H1 (cell line): ENCODE results near the gene CHRNG. TPM values are rescaled to one million over a fixed set of nuclear protein-coding genes. Genes with fewer than 3 reads are reported as not detected.
A peak's percentile ranks its signal among the peaks of the same experiment; 100 is the strongest.

Experiments
- CTCF ChIA-PET: fragments of 300-600 bp; sonication (Branson Sonifier 250); formaldehyde crosslinking; loops from one replicate; lab custom pipeline; 2021; ENCODE audit not compliant: partially characterized antibody; lab: Charles Lee
- POLR2A ChIA-PET: fragments of 300-600 bp; sonication (Branson Sonifier 250); formaldehyde crosslinking; loops from one replicate; lab custom pipeline; 2021; ENCODE audit warnings: inconsistent platforms; ENCODE audit not compliant: partially characterized antibody; lab: Charles Lee
- DNase-seq, 2 experiments: peaks; one replicate each; pipeline versions ENCODE4 v3.0.0 to v3.0.0-alpha.2; 2010 to 2022; ENCODE audit warnings: low spot score in 2 of 2, low read depth in 1 of 2, mixed read lengths in 1 of 2
- FAIRE-seq: peaks from 2 replicates; lab custom pipeline; 2011; peaks lifted over from hg19 to GRCh38; lab: Jason Lieb, UNC
- H2AFZ ChIP-seq: 2 replicates; pipeline ENCODE4 v1.8.1; 2012; ENCODE audit warnings: low read length, inconsistent platforms
- H2AK5ac ChIP-seq: 2 replicates; pipeline ENCODE4 v1.6.1; 2013; ENCODE audit warnings: low read depth, low read length
- H2BK120ac ChIP-seq: replicated peaks from 2 replicates; pipeline ENCODE3; 2013; ENCODE audit warnings: low read depth, low read length, inconsistent platforms
- H2BK12ac ChIP-seq: 2 replicates; pipeline ENCODE4 v1.6.1; 2013; ENCODE audit warnings: low read depth, low read length
- H2BK15ac ChIP-seq: 2 replicates; pipeline ENCODE4 v1.6.1; 2013; ENCODE audit warnings: low read length
- H2BK20ac ChIP-seq: 2 replicates; pipeline ENCODE4 v1.6.1; 2013; ENCODE audit warnings: low read length
- H2BK5ac ChIP-seq: 2 replicates; pipeline ENCODE4 v1.6.1; 2013; ENCODE audit warnings: low read depth, low read length
- H3K14ac ChIP-seq: 2 replicates; pipeline ENCODE4 v1.6.1; 2013; ENCODE audit warnings: inconsistent platforms; ENCODE audit not compliant: insufficient read length
- H3K18ac ChIP-seq: 2 replicates; pipeline ENCODE4 v1.6.1; 2013; ENCODE audit warnings: low read length; ENCODE audit errors: extremely low read depth
- H3K23ac ChIP-seq: 2 replicates; pipeline ENCODE4 v1.6.1; 2013; ENCODE audit warnings: inconsistent platforms; ENCODE audit not compliant: insufficient read length
- H3K23me2 ChIP-seq: 2 replicates; pipeline ENCODE4 v1.6.1; 2013; ENCODE audit warnings: low read depth, low read length
- H3K27ac ChIP-seq: 2 replicates; pipeline ENCODE4 v1.6.1; 2011; ENCODE audit warnings: low read depth, low read length, inconsistent platforms
- H3K27me3 ChIP-seq, 4 experiments: replicated peaks in 1 of 4; 1 replicate in 1 of 4; 2 replicates in 3 of 4; pipeline versions ENCODE4 v1.6.1 to v1.8.1; 2011 to 2013; ENCODE audit warnings: low read length in 3 of 4, mild to moderate bottlenecking in 3 of 4, inconsistent platforms in 2 of 4, mixed read lengths in 2 of 4, moderate library complexity in 1 of 4; ENCODE audit not compliant: control insufficient read depth in 3 of 4, insufficient read depth in 3 of 4; ENCODE audit errors: extremely low read depth in 1 of 4
- H3K36me3 ChIP-seq, 4 experiments: 2 replicates each; pipeline versions ENCODE4 v1.6.1 to v1.8.1; 2011 to 2013; ENCODE audit warnings: mild to moderate bottlenecking in 4 of 4, low read length in 3 of 4, moderate library complexity in 2 of 4, control low read depth in 1 of 4, inconsistent platforms in 1 of 4; ENCODE audit not compliant: insufficient read depth in 4 of 4, control insufficient read depth in 2 of 4
- H3K4ac ChIP-seq: replicated peaks from 2 replicates; pipeline ENCODE3; 2013; ENCODE audit warnings: low read length, low read depth, mixed read lengths, inconsistent platforms; ENCODE audit not compliant: insufficient read length
- H3K4me1 ChIP-seq, 4 experiments: replicated peaks in 1 of 4; 1 replicate in 1 of 4; 2 replicates in 3 of 4; pipeline versions ENCODE4 v1.6.1 to v1.8.1; 2011 to 2013; ENCODE audit warnings: low read length in 3 of 4, inconsistent platforms in 2 of 4, mixed read lengths in 1 of 4; ENCODE audit not compliant: insufficient read depth in 4 of 4, control insufficient read depth in 3 of 4
- H3K4me2 ChIP-seq, 2 experiments: 2 replicates each; pipeline versions ENCODE4 v1.6.1 to v1.8.1; 2011 to 2013; ENCODE audit warnings: low read depth in 2 of 2, low read length in 2 of 2, control low read depth in 1 of 2, inconsistent platforms in 1 of 2, mild to moderate bottlenecking in 1 of 2; ENCODE audit not compliant: insufficient read depth in 1 of 2
- H3K4me3 ChIP-seq, 4 experiments: fragments of 200-600, 300-600 bp in 1 of 4; sonication (generic), shearing (Covaris generic), sonication (Bioruptor Twin) in 1 of 4; 2 replicates each; pipeline versions ENCODE4 v1.5.1 to v1.8.1; 2011 to 2016; ENCODE audit warnings: low read length in 4 of 4, low read depth in 3 of 4, control low read depth in 2 of 4, inconsistent platforms in 2 of 4, mild to moderate bottlenecking in 2 of 4, mixed read lengths in 1 of 4, moderate library complexity in 1 of 4; ENCODE audit not compliant: insufficient read depth in 2 of 4; ENCODE audit errors: extremely low read depth in 1 of 4
- H3K56ac ChIP-seq: replicated peaks from 2 replicates; pipeline ENCODE3; 2013; ENCODE audit warnings: low read depth, mild to moderate bottlenecking, mixed read lengths, low read length, inconsistent platforms; ENCODE audit not compliant: insufficient read length
- H3K79me1 ChIP-seq: 2 replicates; pipeline ENCODE4 v1.6.1; 2013; ENCODE audit warnings: low read depth, low read length, control low read depth
- H3K79me2 ChIP-seq, 2 experiments: 2 replicates each; pipeline versions ENCODE4 v1.6.1 to v1.8.1; 2012 to 2013; ENCODE audit warnings: low read length in 2 of 2, mild to moderate bottlenecking in 2 of 2, inconsistent platforms in 1 of 2; ENCODE audit not compliant: insufficient read depth in 2 of 2, control insufficient read depth in 1 of 2
- H3K9ac ChIP-seq, 4 experiments: replicated peaks in 1 of 4; 1 replicate in 1 of 4; 2 replicates in 3 of 4; pipeline versions ENCODE4 v1.6.1 to v1.8.1; 2011 to 2013; ENCODE audit warnings: low read depth in 3 of 4, low read length in 3 of 4, control low read depth in 2 of 4, mild to moderate bottlenecking in 2 of 4, moderate library complexity in 2 of 4, inconsistent platforms in 1 of 4; ENCODE audit errors: extremely low read depth in 1 of 4
- H3K9me3 ChIP-seq, 2 experiments: 2 replicates each; pipeline versions ENCODE4 v1.6.1 to v1.8.1; 2012 to 2013; ENCODE audit warnings: mild to moderate bottlenecking in 2 of 2, moderate library complexity in 2 of 2, control low read depth in 1 of 2, inconsistent platforms in 1 of 2, low read depth in 1 of 2, low read length in 1 of 2, mixed read lengths in 1 of 2; ENCODE audit not compliant: insufficient read depth in 2 of 2
- H4K20me1 ChIP-seq, 2 experiments: replicated peaks in 1 of 2; 2 replicates each; pipeline versions ENCODE3 to v1.8.1; 2011 to 2013; ENCODE audit warnings: inconsistent platforms in 2 of 2, low read length in 2 of 2, mild to moderate bottlenecking in 1 of 2; ENCODE audit not compliant: insufficient read depth in 2 of 2, control insufficient read depth in 1 of 2
- H4K5ac ChIP-seq: 2 replicates; pipeline ENCODE4 v1.6.1; 2013; ENCODE audit warnings: low read length, low read depth, mixed read lengths, inconsistent platforms; ENCODE audit not compliant: insufficient read length
- H4K8ac ChIP-seq: 2 replicates; pipeline ENCODE4 v1.8.0; 2013; ENCODE audit warnings: mild to moderate bottlenecking, moderate library complexity, low read length, inconsistent platforms; ENCODE audit not compliant: insufficient read depth; ENCODE audit errors: extremely low read depth
- H4K91ac ChIP-seq: replicated peaks from 2 replicates; pipeline ENCODE3; 2013; ENCODE audit warnings: low read length, mixed read lengths, inconsistent platforms; ENCODE audit not compliant: insufficient read length
- BCL11A ChIP-seq, 2 experiments: IDR thresholded peaks; one replicate each; pipeline ENCODE4 v1.6.1; 2011; ENCODE audit warnings: low read depth in 2 of 2, low read length in 2 of 2, mild to moderate bottlenecking in 2 of 2
- CHD1 ChIP-seq: IDR thresholded peaks from 2 replicates; pipeline ENCODE4 v1.6.1; 2012; ENCODE audit warnings: low read depth, low read length, improper control_type of control experiment
- EP300 ChIP-seq, 2 experiments: IDR thresholded peaks; 1 replicate in 1 of 2; 2 replicates in 1 of 2; pipeline ENCODE4 v1.6.1; 2011 to 2012; ENCODE audit warnings: low read depth in 2 of 2, low read length in 2 of 2, mild to moderate bottlenecking in 2 of 2, borderline replicate concordance in 1 of 2, inconsistent platforms in 1 of 2, moderate library complexity in 1 of 2
- SP2 ChIP-seq: IDR thresholded peaks from 2 replicates; pipeline ENCODE4 v1.6.1; 2012; ENCODE audit warnings: mild to moderate bottlenecking, low read length, inconsistent platforms
- YY1 ChIP-seq: IDR thresholded peaks from 2 replicates; pipeline ENCODE4 v1.6.1; 2011; ENCODE audit warnings: low read depth, mild to moderate bottlenecking, low read length
- WGBS, 2 experiments: shearing (Covaris generic) in 1 of 2; methylation state at CpG; one replicate each; pipeline versions ENCODE4 v1.1.6 to v1.1.7; 2013 to 2015; ENCODE audit warnings: low lambda C conversion rate in 2 of 2, mixed read lengths in 2 of 2, inconsistent platforms in 1 of 2, low coverage in 1 of 2, missing lambda C conversion rate in 1 of 2; ENCODE audit not compliant: insufficient replicate concordance in 2 of 2, insufficient coverage in 1 of 2, insufficient read length in 1 of 2; ENCODE audit errors: extremely low coverage in 1 of 2, missing lambda C conversion rate in 1 of 2; 5-methylcytosine and 5-hydroxymethylcytosine counted together
- polyA plus RNA-seq, 7 experiments: library from polyadenylated mRNA; depleted of rRNA in 3 of 7; stranded (reverse) in 5 of 7; unstranded in 2 of 7; fragments of >200 nt in 5 of 7; fragments of 200-250 nt in 2 of 7; gene quantifications; 1 replicate in 5 of 7; 2 replicates in 1 of 7; 4 replicates in 1 of 7; pipeline versions ENCODE4 v1.2.1 to v1.2.3, GENCODE V29; 2011 to 2013; ENCODE audit warnings: missing spikeins in 2 of 7, mixed read lengths in 2 of 7
- total RNA-seq: library from RNA; stranded (reverse); fragmentation: NEBNext Ultra II Directional; extraction: Animal tissue kit (Norgen Biotek cat#: 25700); gene quantifications from 2 replicates; pipeline ENCODE4 v1.2.1, GENCODE V29; 2021

Gene CHRNG
- total and polyA plus RNA-seq, 2 of the 8 experiments (the other 6 are each of a cell fraction or from before 2014, with no cell fraction given), result 0.05 TPM; not detected in 1

DNA sequence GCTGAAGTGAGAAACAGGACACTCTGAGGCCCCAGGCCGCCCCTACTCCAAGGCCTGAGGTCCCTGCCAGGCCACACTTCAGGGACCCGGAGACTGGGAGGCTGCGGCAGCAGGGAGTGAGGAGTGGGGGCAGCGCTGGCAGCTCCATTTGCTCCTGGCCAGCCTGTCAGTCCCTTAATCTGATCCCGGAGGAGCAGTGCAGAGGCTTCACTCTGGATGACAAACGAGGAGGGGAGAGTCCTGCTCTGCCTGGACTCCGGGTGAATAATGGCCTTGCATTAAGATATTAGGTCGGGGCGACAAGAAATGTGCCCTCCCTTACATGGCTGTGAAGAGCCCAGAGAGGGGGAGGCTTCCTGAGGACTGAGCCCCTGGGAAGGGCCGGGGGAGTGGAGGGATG is 33.6 kb upstream of the CHRNG start:
- ChIA-PET CTCF (interaction anchor here (0.8 to 10.8 kb wide), 7 partner anchors 12 to 69 kb away, joined by 3 to 176 read pairs (median 3); partner anchors contain the start of genes CHRND and PRSS56), POLR2A (interaction anchor here (1.0 kb wide), 1 partner anchor 17 kb away, joined by 3 read pairs; no protein-coding TSS in a partner anchor)
- no peaks in the 10 kb centered on the region for H3K9me3 ChIP-seq
- no peaks in the 10 kb centered on the region for H3K79me2 ChIP-seq
- H4K91ac ChIP-seq, result no peak overlapping the region
- H4K5ac ChIP-seq, result no peak overlapping the region
- no peak overlapping the region for H2BK120ac ChIP-seq
- H3K4me1 ChIP-seq, result peaks cover 0 to 25% (median 17%) of the 10 kb centered on the region in 4 experiments; a peak in 6 of 7 replicates
- no peaks in the 10 kb centered on the region for H3K36me3 ChIP-seq
- no peak overlapping the region for H3K14ac ChIP-seq
- peak overlapping the region; percentile 11; the same call in 1 of the 2 replicates for H4K8ac ChIP-seq
- TF ChIP-seq CHD1 (no peak), EP300 (IDR thresholded peaks at IDR 0.05; ENCODE audit: borderline replicate concordance in 1 of 2, low read depth in 2 of 2, low read length in 2 of 2) (no peak), YY1 (no peak), BCL11A (IDR thresholded peaks at IDR 0.05; ENCODE audit: low read depth in 2 of 2, low read length in 2 of 2) (no peak), SP2 (no peak)
- peaks cover 12% of the 10 kb centered on the region for H3K23me2 ChIP-seq
- peaks cover 0 to 2% of the 10 kb centered on the region in 2 experiments for H4K20me1 ChIP-seq
- no peak overlapping the region for H3K23ac ChIP-seq
- H2BK15ac ChIP-seq, result no peak overlapping the region
- H3K18ac ChIP-seq, result no peak overlapping the region
- peaks cover 15 to 47% (median 42%) of the 10 kb centered on the region in 4 experiments for H3K27me3 ChIP-seq
- no peak overlapping the region for H2BK20ac ChIP-seq
- H3K4ac ChIP-seq, result no peak overlapping the region
- H3K9ac ChIP-seq, result no peak overlapping the region
- no peak overlapping the region for H2AK5ac ChIP-seq
- peak overlapping the region in 1 of 4 experiments; percentile 18; a peak in 1 of 8 replicates for H3K4me3 ChIP-seq
- no peaks in the 10 kb centered on the region for H3K79me1 ChIP-seq
- peak overlapping the region; percentile 30 to 36; a peak in 2 of 4 replicates for H3K4me2 ChIP-seq
- H3K56ac ChIP-seq, result no peak overlapping the region
- 45% methylated on average over 9 of the region's 10 CpGs; no CpG with 5 or more reads in 1 of the 2 experiments for whole genome bisulfite sequencing, 2 experiments
- H2BK5ac ChIP-seq, result no peak overlapping the region
- no peak overlapping the region for H2AFZ ChIP-seq
- DNase-seq (no peak), FAIRE-seq (no peak)
- no peak overlapping the region for H2BK12ac ChIP-seq
- H3K27ac ChIP-seq, result no peak overlapping the region
